Loucy (cell line): ENCODE results near the gene TLE5.

Experiments
- CTCF ChIP-seq: fragments of 200-600 bp; sonication (generic); conservative IDR thresholded peaks from 2 replicates; pipeline ENCODE4 v1.5.1; 2014; ENCODE audit warnings: mild to moderate bottlenecking, antibody characterized with exemption, low read length
- EZH2phosphoT487 ChIP-seq: fragments of 200-600 bp; IDR thresholded peaks from 2 replicates; pipeline ENCODE4 v1.6.1; 2018; ENCODE audit warnings: antibody characterized with exemption, mild to moderate bottlenecking, moderate library complexity, borderline replicate concordance

- no peak for TF ChIP-seq CTCF
- no peak for TF ChIP-seq EZH2phosphoT487
Observed at GRCh38 chr19:3080286-3080685, 18.0 kb upstream of the TLE5 start.
